Stimulated activated CD4-positive, alpha-beta T cell treated with anti-CD3 and anti-CD28 coated beads, Interleukin-15, amount 100 ng/mL, for 24 hours (primary cell): ENCODE results near the gene EN2.

ENCODE experiments used
- DNase-seq: peaks from one replicate; pipeline ENCODE4 v3.0.0-alpha.2; 2020

Gene EN2

DNA sequence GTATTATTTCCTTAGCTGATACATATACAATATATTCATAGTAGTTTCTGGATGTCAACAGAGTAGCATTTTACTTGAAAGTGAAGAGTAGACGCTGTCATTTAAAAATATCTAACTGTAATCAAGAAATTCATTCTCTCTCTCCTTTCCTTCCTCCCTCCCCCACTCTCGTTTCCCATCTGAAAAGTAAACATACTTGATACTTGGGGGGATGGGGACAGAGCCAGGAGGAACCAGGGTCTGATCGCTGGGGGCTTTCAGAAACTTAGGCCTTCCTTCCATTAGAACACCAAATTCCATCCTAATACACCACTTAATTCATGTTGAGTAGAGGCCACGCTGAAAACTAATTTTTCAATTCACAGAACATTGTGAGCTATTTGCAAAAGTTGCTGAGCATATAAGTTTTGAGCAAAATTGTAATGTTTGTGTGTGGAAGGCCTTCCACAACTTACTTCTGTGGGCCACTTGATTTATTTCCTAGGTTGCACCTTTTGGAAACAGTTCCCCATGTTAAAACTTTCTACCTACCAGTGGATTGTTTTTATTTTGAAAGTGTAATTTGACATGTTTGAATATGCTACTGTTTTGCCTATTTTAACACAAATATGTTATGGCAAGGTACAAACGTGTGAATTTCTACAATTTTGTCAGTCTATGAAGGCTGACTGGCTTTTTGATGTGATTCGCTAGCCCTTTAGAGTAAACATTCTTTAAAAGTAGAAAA lies 53.2 kb downstream of the EN2 start:
- no peak for DNase-seq

- DNase-seq, result no peak
Measured at GRCh38 chr7:155511702-155511996, 53.7 kb downstream of the EN2 start.

GRCh38 chr7:155512246-155512887 lies 54.4 kb downstream of the EN2 start:
- DNase-seq, result no peak

- no peak for DNase-seq
Measured at GRCh38 chr7:155513543-155514285, 55.8 kb downstream of the EN2 start.

DNA sequence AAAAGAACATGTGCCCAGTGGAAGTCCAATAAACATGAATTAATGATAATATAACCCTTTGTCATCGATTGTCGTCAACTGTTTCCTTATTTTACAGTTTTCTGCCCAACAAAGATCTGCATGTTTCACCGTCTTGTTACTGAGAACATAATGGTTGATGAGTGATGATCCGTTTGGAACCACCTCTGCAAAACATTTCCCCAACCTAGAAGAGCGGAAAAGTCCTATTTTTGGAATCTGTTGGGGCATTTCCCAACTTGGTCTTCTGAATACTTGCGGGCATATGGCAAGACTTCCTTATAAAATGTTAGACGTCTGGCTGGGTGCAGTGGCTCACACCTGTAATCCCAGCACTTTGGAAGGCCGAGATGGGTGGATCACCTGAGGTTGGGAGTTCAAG lies 56.4 kb downstream of the EN2 start:
- DNase-seq, result no peak
